ENCODE data around the gene ADAM19. TPM values are rescaled to one million over a fixed set of nuclear protein-coding genes. Genes with fewer than 3 reads are reported as not detected.

ADAM19 gene
- total and polyA plus RNA-seq, 12 donors = 5.5 to 49.6 (median 18.2) TPM

- TF ChIP-seq CTCF (IDR thresholded peaks at IDR 0.05) = no peak
- H3K27ac ChIP-seq = peak overlapping the region; percentile 17 to 92 (median 80)
- peaks cover 4 to 86% (median 58%) of the 10 kb centered on the region in 9 donors for H3K4me1 ChIP-seq
- peak; percentile 27 to 81 for DNase-seq
- 26 to 53% methylated on average over 6 of the region's 6 CpGs for WGBS, 2 donors
- H3K36me3 ChIP-seq = peaks cover 0 to 59% (median 9%) of the 10 kb centered on the region in 9 donors
- H3K4me3 ChIP-seq = no peak overlapping the region
- peak; percentile 83 to 93 (median 90) for ATAC-seq
- H3K9me3 ChIP-seq = no peaks in the 10 kb centered on the region
- no peaks in the 10 kb centered on the region for H3K27me3 ChIP-seq
- intact Hi-C loops (cut with DNase I) = no loop called here
These were observed 40.3 kb downstream of the ADAM19 start for GRCh38 chr5:157535042-157535865.

GRCh38 chr5:157533011-157533481, 42.5 kb downstream of the ADAM19 start:
- no peaks in the 10 kb centered on the region for H3K27me3 ChIP-seq
- peak overlapping the region in 1 of 10 donors; percentile 9 for H3K4me3 ChIP-seq
- peak overlapping the region in 7 of 10 donors; percentile 18 to 92 (median 84) for H3K27ac ChIP-seq
- TF ChIP-seq CTCF (IDR thresholded peaks at IDR 0.05) = no peak
- DNase-seq (peak in 1 of 2 donors; percentile 50), ATAC-seq (peak; percentile 5 to 56 (median 21))
- H3K36me3 ChIP-seq = peaks cover 0 to 81% (median 9%) of the 10 kb centered on the region in 9 donors
- H3K9me3 ChIP-seq = no peaks in the 10 kb centered on the region
- intact Hi-C loops (cut with DNase I) = no loop called here
- peaks cover 9 to 79% (median 56%) of the 10 kb centered on the region in 9 donors for H3K4me1 ChIP-seq
- 47 to 62% methylated on average over 7 of the region's 7 CpGs for WGBS, 2 donors

- 77 to 85% methylated on average over 5 of the region's 5 CpGs for WGBS, 2 donors
- no peak overlapping the region for H3K4me3 ChIP-seq
- H3K4me1 ChIP-seq = peaks cover 9 to 82% (median 62%) of the 10 kb centered on the region in 9 donors
- peak overlapping the region in 5 of 10 donors; percentile 83 to 92 (median 85) for H3K27ac ChIP-seq
- H3K36me3 ChIP-seq = peaks cover 0 to 82% (median 6%) of the 10 kb centered on the region in 9 donors
- TF ChIP-seq CTCF (IDR thresholded peaks at IDR 0.05) = no peak
- no peaks in the 10 kb centered on the region for H3K27me3 ChIP-seq
- intact Hi-C loops (cut with DNase I) = no loop called here
- no peak for DNase-seq
- no peak for ATAC-seq
- no peaks in the 10 kb centered on the region for H3K9me3 ChIP-seq
These were observed 43.6 kb downstream of the ADAM19 start for GRCh38 chr5:157532022-157532421.

GRCh38 chr5:157530226-157530972, 45.2 kb downstream of the ADAM19 start:
- no peaks in the 10 kb centered on the region for H3K27me3 ChIP-seq
- peak overlapping the region in 2 of 10 donors; percentile 17 to 41 for H3K27ac ChIP-seq
- H3K36me3 ChIP-seq = peaks cover 0 to 70% (median 0%) of the 10 kb centered on the region in 9 donors
- H3K9me3 ChIP-seq = no peaks in the 10 kb centered on the region
- DNase-seq (no peak), ATAC-seq (no peak)
- H3K4me3 ChIP-seq = no peak overlapping the region
- intact Hi-C loops (cut with DNase I) = no loop called here
- H3K4me1 ChIP-seq = peaks cover 6 to 68% (median 52%) of the 10 kb centered on the region in 9 donors
- WGBS, 2 donors = 87 to 89% methylated on average over 13 of the region's 13 CpGs
- TF ChIP-seq CTCF (IDR thresholded peaks at IDR 0.05) = no peak
